Measurements from ENCODE around the gene HERPUD1.

The HERPUD1 gene

DNA sequence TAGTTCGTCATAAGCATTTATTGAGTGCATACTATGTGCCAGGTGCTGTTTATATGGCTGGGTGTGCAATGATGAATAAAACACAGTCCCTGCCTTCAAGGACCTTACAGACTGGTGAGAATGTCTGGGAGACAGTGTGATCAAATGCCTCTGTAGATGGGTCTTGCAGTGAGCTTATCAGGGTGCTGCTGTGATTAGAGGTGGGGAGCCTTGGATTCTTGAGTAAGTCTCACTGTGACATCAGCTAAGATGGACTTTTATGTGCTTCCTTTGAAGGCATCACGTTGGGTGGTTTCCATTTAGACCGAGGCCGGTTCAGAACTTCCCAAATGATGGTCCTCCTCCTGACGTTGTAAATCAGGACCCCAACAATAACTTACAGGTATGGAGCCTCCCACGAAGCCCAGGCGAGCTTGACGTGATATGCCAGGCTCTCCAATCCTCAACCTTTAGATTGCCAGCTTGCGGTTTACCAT is 10.0 kb downstream of the HERPUD1 start:
- TF ChIP-seq, protein P1, sequence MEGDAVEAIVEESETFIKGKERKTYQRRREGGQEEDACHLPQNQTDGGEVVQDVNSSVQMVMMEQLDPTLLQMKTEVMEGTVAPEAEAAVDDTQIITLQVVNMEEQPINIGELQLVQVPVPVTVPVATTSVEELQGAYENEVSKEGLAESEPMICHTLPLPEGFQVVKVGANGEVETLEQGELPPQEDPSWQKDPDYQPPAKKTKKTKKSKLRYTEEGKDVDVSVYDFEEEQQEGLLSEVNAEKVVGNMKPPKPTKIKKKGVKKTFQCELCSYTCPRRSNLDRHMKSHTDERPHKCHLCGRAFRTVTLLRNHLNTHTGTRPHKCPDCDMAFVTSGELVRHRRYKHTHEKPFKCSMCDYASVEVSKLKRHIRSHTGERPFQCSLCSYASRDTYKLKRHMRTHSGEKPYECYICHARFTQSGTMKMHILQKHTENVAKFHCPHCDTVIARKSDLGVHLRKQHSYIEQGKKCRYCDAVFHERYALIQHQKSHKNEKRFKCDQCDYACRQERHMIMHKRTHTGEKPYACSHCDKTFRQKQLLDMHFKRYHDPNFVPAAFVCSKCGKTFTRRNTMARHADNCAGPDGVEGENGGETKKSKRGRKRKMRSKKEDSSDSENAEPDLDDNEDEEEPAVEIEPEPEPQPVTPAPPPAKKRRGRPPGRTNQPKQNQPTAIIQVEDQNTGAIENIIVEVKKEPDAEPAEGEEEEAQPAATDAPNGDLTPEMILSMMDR (IDR thresholded peaks at IDR 0.05; ENCODE audit: low read depth, low read length, poor library complexity, severe bottlenecking) = no peak
- TF ChIP-seq EZH2phosphoT487 (IDR thresholded peaks at IDR 0.05; ENCODE audit: borderline replicate concordance, low read length) = no peak
- H3F3A ChIP-seq (ENCODE audit: control insufficient read depth, insufficient read depth) = peaks cover 35% of the 10 kb centered on the region

DNA sequence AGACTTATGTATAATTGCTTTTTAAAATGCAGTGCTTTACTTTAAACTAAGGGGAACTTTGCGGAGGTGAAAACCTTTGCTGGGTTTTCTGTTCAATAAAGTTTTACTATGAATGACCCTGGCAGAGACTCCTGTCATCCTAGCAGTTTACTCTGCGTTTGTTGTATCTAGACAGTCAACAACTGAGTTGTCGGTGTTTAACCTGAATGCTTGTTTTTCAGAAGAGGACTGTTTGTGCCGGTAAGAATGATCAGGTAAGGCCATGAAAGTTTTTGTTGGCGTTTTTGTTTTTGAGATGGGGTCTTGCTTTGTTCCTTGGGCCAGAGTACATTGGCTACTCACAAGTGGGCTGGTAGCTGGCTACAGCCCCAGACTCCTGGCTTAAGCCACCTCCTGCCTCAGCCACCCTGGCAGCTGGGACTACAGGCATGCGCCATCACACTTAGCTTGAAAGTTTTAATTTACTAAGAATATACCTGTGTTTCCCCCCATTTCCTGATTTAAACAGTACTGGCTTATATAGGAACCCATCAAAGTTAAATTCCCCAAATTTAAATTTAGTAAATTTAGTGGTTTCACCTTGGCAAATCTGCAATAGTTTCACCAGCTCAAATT is 11.9 kb downstream of the HERPUD1 start:
- H3K9me2 ChIP-seq (replicated peaks; ENCODE audit: control insufficient read depth, low read length) = no peaks in the 10 kb centered on the region
- H3K79me2 ChIP-seq (ENCODE audit: control insufficient read depth, low read length) = peaks cover 17% of the 10 kb centered on the region
- peaks cover 42% of the 10 kb centered on the region for H3K4me1 ChIP-seq (ENCODE audit: control insufficient read depth, low read length)
- H3K4me3 ChIP-seq (ENCODE audit: low read length) = no peak overlapping the region
- no peaks in the 10 kb centered on the region for H3K9me3 ChIP-seq (ENCODE audit: control insufficient read depth, insufficient read depth, low read length)
- H3K27ac ChIP-seq (ENCODE audit: low read depth, low read length) = no peak overlapping the region
- no peak overlapping the region for H3K4me2 ChIP-seq (ENCODE audit: low read length)
- H4K20me1 ChIP-seq (ENCODE audit: control insufficient read depth, insufficient read depth, low read depth, low read length) = peaks cover 10% of the 10 kb centered on the region
- peaks cover 66% of the 10 kb centered on the region for H3K36me3 ChIP-seq (ENCODE audit: control insufficient read depth, low read length)
- no peak for TF ChIP-seq EZH2phosphoT487 (IDR thresholded peaks at IDR 0.05; ENCODE audit: borderline replicate concordance, low read length)
- TF ChIP-seq, protein P1 (IDR thresholded peaks at IDR 0.05; ENCODE audit: low read depth, low read length, poor library complexity, severe bottlenecking) = no peak
- H3F3A ChIP-seq (ENCODE audit: control insufficient read depth, insufficient read depth) = peaks cover 32% of the 10 kb centered on the region
- no peaks in the 10 kb centered on the region for H3K27me3 ChIP-seq (ENCODE audit: control insufficient read depth, low read length)

More for the DNA sequence above, 10.0 kb downstream of the HERPUD1 start:
- Histone ChIP-seq H3K27ac (ENCODE audit: low read depth, low read length) (peak overlapping the region; percentile 2), H3K4me2 (ENCODE audit: low read length) (peak overlapping the region; percentile 40), H3K79me2 (ENCODE audit: control insufficient read depth, low read length) (peaks cover 35% of the 10 kb centered on the region), H3K9me2 (replicated peaks; ENCODE audit: control insufficient read depth, low read length) (no peaks in the 10 kb centered on the region), H4K20me1 (ENCODE audit: control insufficient read depth, insufficient read depth, low read depth, low read length) (peaks cover 10% of the 10 kb centered on the region), H3K4me3 (ENCODE audit: low read length) (peak overlapping the region; percentile 21; the same call in 1 of the 2 replicates), H3K9me3 (ENCODE audit: control insufficient read depth, insufficient read depth, low read length) (no peaks in the 10 kb centered on the region), H3K36me3 (ENCODE audit: control insufficient read depth, low read length) (peaks cover 85% of the 10 kb centered on the region), H3K4me1 (ENCODE audit: control insufficient read depth, low read length) (peaks cover 62% of the 10 kb centered on the region), H3K27me3 (ENCODE audit: control insufficient read depth, low read length) (no peaks in the 10 kb centered on the region)

DNA sequence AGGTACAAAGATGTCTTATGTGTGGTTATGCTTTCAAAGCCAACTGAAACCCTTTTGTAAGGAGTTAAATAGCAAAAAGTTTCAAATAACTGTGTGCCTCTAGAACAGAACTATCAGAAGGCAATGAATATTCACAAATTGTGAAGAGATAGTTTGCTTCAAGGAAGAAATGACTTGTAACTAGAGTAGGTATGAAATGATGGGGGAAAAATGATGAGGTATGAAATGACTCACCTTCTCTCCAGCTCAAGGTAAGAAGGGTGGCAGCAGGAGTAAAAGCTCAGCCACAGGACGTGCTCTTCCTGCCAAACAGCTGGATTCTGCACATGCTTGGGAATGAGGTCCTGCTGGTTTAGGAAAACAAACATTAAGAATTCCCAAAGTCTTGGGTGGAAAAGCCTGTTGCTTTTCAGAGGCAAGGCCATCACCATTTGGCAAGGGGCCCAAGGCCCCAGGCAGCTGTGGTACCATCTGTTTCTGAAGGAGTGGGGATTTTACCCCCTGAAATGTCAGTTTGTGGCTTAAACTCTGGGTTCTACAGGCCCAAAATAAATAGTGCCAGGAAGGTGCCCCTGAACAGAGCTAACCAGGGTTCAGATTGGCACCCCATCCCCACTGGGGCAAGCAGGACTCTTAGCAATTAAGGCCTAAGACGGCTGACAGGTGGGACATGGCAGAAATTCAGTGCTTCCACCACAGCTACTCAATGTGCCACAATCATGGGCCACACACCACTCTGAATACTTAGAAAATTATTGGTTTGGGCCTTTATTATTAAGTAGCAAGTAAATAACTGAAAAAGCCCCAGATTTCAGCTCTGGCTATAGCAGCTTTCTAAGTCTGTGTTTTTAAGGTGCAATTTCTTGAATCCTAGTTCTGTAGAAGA is 13.3 kb downstream of the HERPUD1 start:
- Histone ChIP-seq H3K4me1 (ENCODE audit: control insufficient read depth, low read length) (peaks cover 30% of the 10 kb centered on the region), H3K27ac (ENCODE audit: low read depth, low read length) (no peak overlapping the region), H3K79me2 (ENCODE audit: control insufficient read depth, low read length) (peaks cover 4% of the 10 kb centered on the region), H3K9me2 (replicated peaks; ENCODE audit: control insufficient read depth, low read length) (no peaks in the 10 kb centered on the region), H3K27me3 (ENCODE audit: control insufficient read depth, low read length) (no peaks in the 10 kb centered on the region), H4K20me1 (ENCODE audit: control insufficient read depth, insufficient read depth, low read depth, low read length) (no peaks in the 10 kb centered on the region), H3K36me3 (ENCODE audit: control insufficient read depth, low read length) (peaks cover 52% of the 10 kb centered on the region), H3K9me3 (ENCODE audit: control insufficient read depth, insufficient read depth, low read length) (no peaks in the 10 kb centered on the region), H3K4me2 (ENCODE audit: low read length) (no peak overlapping the region), H3K4me3 (ENCODE audit: low read length) (no peak overlapping the region), H3F3A (ENCODE audit: control insufficient read depth, insufficient read depth) (peaks cover 34% of the 10 kb centered on the region)
- no peak for TF ChIP-seq EZH2phosphoT487 (IDR thresholded peaks at IDR 0.05; ENCODE audit: borderline replicate concordance, low read length)
- TF ChIP-seq, protein P1 (IDR thresholded peaks at IDR 0.05; ENCODE audit: low read depth, low read length, poor library complexity, severe bottlenecking) = no peak

All from DOHH2 (cell line).